AG04450 (cell line): ENCODE results near the gene FUT2. TPM values are rescaled to one million over a fixed set of nuclear protein-coding genes. Genes with fewer than 3 reads are reported as not detected.
"Not testable (repeated sequence)": the region's sequence is repeated elsewhere in the genome, so short reads cannot be mapped to it uniquely, and the experiment has no call there.

Experiments used
- CTCF ChIA-PET: fragments of 300-600, 350-600 bp; formaldehyde crosslinking; extraction: SDS; loops from one replicate; lab custom pipeline; 2022; ENCODE audit warnings: antibody characterized with exemption, inconsistent platforms; lab: Charles Lee
- POLR2A ChIA-PET: fragments of 350-600 bp; formaldehyde crosslinking; extraction: SDS; loops from one replicate; lab custom pipeline; 2021; ENCODE audit warnings: antibody characterized with exemption, inconsistent platforms; lab: Yijun Ruan, JAX
- DNase-seq: peaks from one replicate; pipeline ENCODE4 v3.0.0-alpha.2; 2011; ENCODE audit warnings: low read depth, low spot score
- H3K27ac ChIP-seq: one replicate; pipeline ENCODE4 v1.5.1; 2012; ENCODE audit warnings: low read depth, low read length, control low read depth
- H3K27me3 ChIP-seq: one replicate; pipeline ENCODE4 v1.6.0; 2012; ENCODE audit warnings: low read length; ENCODE audit not compliant: control insufficient read depth, insufficient read depth
- H3K4me3 ChIP-seq: 2 replicates; pipeline ENCODE4 v1.5.1; 2011; ENCODE audit warnings: mild to moderate bottlenecking, low read depth, low read length, control low read depth
- H3K9me3 ChIP-seq: 2 replicates; pipeline ENCODE4 v1.5.1; 2012; ENCODE audit warnings: low read length; ENCODE audit not compliant: control insufficient read depth, insufficient read depth
- polyA plus RNA-seq: library from polyadenylated mRNA; depleted of rRNA; stranded (reverse); fragments of >200 nt; gene quantifications from 2 replicates; pipeline ENCODE4 v1.2.3, GENCODE V29; 2011
- TF ChIP-seq, protein P1 (sequence below): IDR thresholded peaks from 2 replicates; pipeline ENCODE4 v1.5.1; 2011; ENCODE audit warnings: low read depth, low read length, control low read depth, inconsistent platforms

The FUT2 gene
- polyA plus RNA-seq, 1 experiment = not detected

DNA sequence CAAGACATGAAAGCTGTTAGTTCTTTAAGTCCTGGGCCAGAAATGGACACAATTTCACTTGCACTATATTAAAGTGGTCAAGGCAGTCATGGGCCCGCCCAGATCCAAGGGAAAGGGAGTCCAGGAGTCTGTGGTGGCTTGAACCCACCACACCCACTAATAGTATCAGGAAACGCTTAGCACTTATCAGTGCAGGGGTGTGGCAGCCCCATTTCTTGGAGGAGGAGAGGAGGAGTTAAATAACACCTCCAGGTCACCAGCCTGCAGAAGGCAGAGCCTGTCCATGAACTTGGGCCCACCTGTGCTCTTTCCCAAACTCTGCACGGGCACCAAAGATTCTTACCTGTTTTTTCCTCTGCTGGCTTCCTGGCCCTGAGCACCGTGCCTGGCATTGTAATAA is 17.6 kb upstream of the FUT2 start:
- POLR2A ChIA-PET = no interaction called here
- TF ChIP-seq, protein P1, sequence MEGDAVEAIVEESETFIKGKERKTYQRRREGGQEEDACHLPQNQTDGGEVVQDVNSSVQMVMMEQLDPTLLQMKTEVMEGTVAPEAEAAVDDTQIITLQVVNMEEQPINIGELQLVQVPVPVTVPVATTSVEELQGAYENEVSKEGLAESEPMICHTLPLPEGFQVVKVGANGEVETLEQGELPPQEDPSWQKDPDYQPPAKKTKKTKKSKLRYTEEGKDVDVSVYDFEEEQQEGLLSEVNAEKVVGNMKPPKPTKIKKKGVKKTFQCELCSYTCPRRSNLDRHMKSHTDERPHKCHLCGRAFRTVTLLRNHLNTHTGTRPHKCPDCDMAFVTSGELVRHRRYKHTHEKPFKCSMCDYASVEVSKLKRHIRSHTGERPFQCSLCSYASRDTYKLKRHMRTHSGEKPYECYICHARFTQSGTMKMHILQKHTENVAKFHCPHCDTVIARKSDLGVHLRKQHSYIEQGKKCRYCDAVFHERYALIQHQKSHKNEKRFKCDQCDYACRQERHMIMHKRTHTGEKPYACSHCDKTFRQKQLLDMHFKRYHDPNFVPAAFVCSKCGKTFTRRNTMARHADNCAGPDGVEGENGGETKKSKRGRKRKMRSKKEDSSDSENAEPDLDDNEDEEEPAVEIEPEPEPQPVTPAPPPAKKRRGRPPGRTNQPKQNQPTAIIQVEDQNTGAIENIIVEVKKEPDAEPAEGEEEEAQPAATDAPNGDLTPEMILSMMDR = no peak

DNA sequence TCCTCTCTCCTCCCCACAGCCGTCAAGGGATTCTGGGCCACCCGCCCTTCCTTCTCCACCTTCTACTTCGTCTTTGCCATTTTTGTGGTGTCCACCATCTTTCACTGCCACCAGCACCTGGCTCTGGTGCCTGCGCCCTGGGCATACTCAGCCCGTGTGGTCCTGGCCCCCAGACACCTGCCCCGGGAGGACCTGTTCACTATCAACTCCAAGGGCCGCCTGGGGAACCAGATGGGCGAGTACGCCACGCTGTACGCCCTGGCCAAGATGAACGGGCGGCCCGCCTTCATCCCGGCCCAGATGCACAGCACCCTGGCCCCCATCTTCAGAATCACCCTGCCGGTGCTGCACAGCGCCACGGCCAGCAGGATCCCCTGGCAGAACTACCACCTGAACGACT is 15.8 kb upstream of the FUT2 start:
- H3K4me3 ChIP-seq, H3K27me3 ChIP-seq, H3K27ac ChIP-seq, POLR2A ChIA-PET, H3K9me3 ChIP-seq, CTCF ChIA-PET, DNase-seq: not testable (repeated sequence)

More for the DNA sequence above, 17.6 kb upstream of the FUT2 start:
- Histone ChIP-seq H3K27ac (no peak overlapping the region), H3K4me3 (no peak overlapping the region), H3K27me3 (peaks cover 7% of the 10 kb centered on the region), H3K9me3 (peaks cover 3% of the 10 kb centered on the region; the same call in 1 of the 2 replicates)
- CTCF ChIA-PET = no interaction called here
- no peak for DNase-seq

DNA sequence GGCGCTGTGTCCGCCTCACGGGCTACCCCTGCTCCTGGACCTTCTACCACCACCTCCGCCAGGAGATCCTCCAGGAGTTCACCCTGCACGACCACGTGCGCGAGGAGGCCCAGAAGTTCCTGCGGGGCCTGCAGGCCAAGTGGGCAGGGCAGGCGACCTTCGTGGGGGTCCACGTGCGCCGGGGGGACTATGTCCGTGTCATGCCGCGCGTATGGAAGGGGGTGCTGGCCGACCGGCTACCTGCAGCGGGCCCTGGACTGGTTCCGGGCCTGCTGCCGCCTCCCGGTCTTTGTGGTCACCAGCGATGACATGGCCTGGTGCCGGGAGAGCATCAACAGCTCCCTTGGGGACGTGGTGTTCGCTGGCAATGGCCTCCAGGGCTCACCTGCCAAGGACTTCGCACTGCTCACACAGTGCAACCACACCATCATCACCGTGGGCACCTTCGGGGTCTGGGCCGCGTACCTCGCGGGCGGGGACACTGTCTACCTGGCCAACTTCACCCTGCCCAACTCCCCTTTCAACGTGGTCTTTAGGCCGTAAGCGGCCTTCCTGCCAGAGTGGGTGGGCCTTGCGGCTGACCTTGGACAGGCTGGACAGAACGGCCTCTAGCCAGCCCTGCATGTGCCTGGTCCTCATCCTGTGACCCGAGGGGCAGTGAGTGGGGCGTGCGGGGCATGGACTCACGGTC is 15.2 kb upstream of the FUT2 start:
- H3K4me3 ChIP-seq = no peak overlapping the region
- POLR2A ChIA-PET = interaction anchor here (0.6 to 0.9 kb wide), 3 partner anchors 36 to 187 kb away, joined by 3 to 4 read pairs (median 3); no protein-coding TSS in a partner anchor
- CTCF ChIA-PET = no interaction called here
- DNase-seq = no peak
- H3K27ac ChIP-seq = peak overlapping the region; percentile 31
- TF ChIP-seq, protein P1 = no peak
- H3K9me3 ChIP-seq = peaks cover 3% of the 10 kb centered on the region; the same call in 1 of the 2 replicates
- H3K27me3 ChIP-seq = peaks cover 7% of the 10 kb centered on the region

DNA sequence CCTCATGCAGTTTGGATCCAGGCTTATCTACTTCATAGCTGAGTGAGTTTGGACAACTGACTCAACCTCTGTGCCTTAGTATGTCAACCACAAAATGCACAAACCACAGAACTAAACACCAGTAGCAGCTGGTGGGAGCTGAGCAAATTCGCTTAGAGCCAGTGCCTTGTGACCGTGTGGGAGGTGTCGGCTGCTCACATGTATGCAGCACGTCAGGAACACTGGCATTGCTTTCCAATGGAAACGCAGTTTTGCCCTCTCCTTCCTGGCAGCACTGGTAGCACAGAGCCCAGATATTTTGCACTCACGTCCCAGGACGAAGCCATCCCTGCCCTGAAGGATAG is 14.7 kb upstream of the FUT2 start:
- TF ChIP-seq, protein P1 = no peak
- DNase-seq = peak; percentile 83
- ChIA-PET CTCF (no interaction called here), POLR2A (interaction anchor here (0.6 to 0.9 kb wide), 4 partner anchors 35 to 187 kb away, joined by 3 to 6 read pairs (median 4); no protein-coding TSS in a partner anchor)
- Histone ChIP-seq H3K27me3 (peaks cover 7% of the 10 kb centered on the region), H3K27ac (peak overlapping the region; percentile 68), H3K9me3 (peaks cover 3% of the 10 kb centered on the region; the same call in 1 of the 2 replicates), H3K4me3 (no peak overlapping the region)

DNA sequence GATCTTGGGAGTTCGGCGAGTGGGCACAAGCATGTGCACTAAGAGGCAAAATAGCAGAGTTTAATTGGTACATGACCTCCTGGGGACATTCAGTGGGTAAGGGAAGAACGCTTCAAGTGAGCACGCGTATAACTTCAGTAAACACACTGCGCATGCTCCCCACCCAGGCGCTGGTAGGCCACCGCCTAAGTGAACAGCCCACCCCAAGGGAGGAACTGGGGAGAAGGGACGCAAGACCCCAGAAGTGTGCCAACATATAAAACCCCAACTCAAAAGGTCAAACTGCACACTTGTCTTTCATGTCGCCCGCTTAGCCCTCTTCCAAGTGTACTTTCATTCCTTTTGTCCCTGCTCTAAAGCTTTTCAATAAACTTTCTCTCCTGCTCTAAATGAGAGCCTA is 12.4 kb upstream of the FUT2 start:
- Histone ChIP-seq H3K4me3 (0 out of 2 replicates have a peak overlapping the region, but pooled peaks have one; percentile 20), H3K9me3 (peaks cover 3% of the 10 kb centered on the region; the same call in 1 of the 2 replicates), H3K27ac (no peak overlapping the region), H3K27me3 (peaks cover 3% of the 10 kb centered on the region)
- no peak for DNase-seq
- TF ChIP-seq, protein P1 = no peak
- ChIA-PET POLR2A (no interaction called here), CTCF (interaction anchor here (2.6 kb wide), 1 partner anchor 8 kb away, joined by 16 read pairs; no protein-coding TSS in a partner anchor)
